GM18868 (cell line): ENCODE measurements around the gene ARFRP1.

Experiments used
- ATAC-seq: cut with Tn5 transposase; IDR thresholded peaks from one replicate; pipeline ENCODE4 v1.9.1; 2021; ENCODE audit warnings: mild to moderate bottlenecking, moderate library complexity; ENCODE audit not compliant: unreplicated experiment

Gene ARFRP1

GRCh38 chr20:63707558-63708300 lies at the start of gene ARFRP1, which contains the start of gene ZGPAT:
Gene ARFRP1, minus strand, starts transcription at chr20:63707976. Its CDS starts 885 bp downstream, at chr20:63707091.
Gene ZGPAT, plus strand, starts transcription at chr20:63708039. Its CDS starts 542 bp downstream, at chr20:63708581.
- ATAC-seq: peak; percentile 73

GRCh38 chr20:63756648-63756991 lies 48.8 kb upstream of the ARFRP1 start:
- ATAC-seq: no peak

- no peak for ATAC-seq
Measured at GRCh38 chr20:63755933-63756647, 48.3 kb upstream of the ARFRP1 start.

- no peak for ATAC-seq
Measured at GRCh38 chr20:63754008-63754407, 46.2 kb upstream of the ARFRP1 start.

- ATAC-seq: no peak
Measured at GRCh38 chr20:63753381-63753780, 45.6 kb upstream of the ARFRP1 start.

- ATAC-seq: no peak
Measured at GRCh38 chr20:63752411-63753101, 44.8 kb upstream of the ARFRP1 start.

- no peak for ATAC-seq
Measured at GRCh38 chr20:63751471-63752271, 43.9 kb upstream of the ARFRP1 start.

- no peak for ATAC-seq
Measured at GRCh38 chr20:63750807-63751470, 43.2 kb upstream of the ARFRP1 start.

GRCh38 chr20:63749597-63750508 lies 42.1 kb upstream of the ARFRP1 start:
- no peak for ATAC-seq

- no peak for ATAC-seq
Measured at GRCh38 chr20:63748934-63749270, 41.1 kb upstream of the ARFRP1 start.

GRCh38 chr20:63748070-63748933 lies 40.5 kb upstream of the ARFRP1 start:
- ATAC-seq: no peak

- no peak for ATAC-seq
Measured at GRCh38 chr20:63747622-63748069, 39.9 kb upstream of the ARFRP1 start.

- ATAC-seq: no peak
Measured at GRCh38 chr20:63746751-63747315, 39.1 kb upstream of the ARFRP1 start.

- ATAC-seq: no peak
Measured at GRCh38 chr20:63745961-63746731, 38.4 kb upstream of the ARFRP1 start.

- no peak for ATAC-seq
Measured at GRCh38 chr20:63745424-63745805, 37.6 kb upstream of the ARFRP1 start.

GRCh38 chr20:63744574-63745423 lies 37.0 kb upstream of the ARFRP1 start:
- ATAC-seq: no peak
